MCF 10A (cell line): Measurements from ENCODE around the gene SNX17. TPM values are rescaled to one million over a fixed set of nuclear protein-coding genes. Genes with fewer than 3 reads are reported as not detected.
"Not testable (repeated sequence)": the region's sequence is repeated elsewhere in the genome, so short reads cannot be mapped to it uniquely, and the experiment has no call there.

ENCODE experiments used
- BruUV-seq: library from RNA; stranded (reverse); fragments of 400-500 nt; replicated peaks from 2 replicates; lab custom pipeline; 2021; lab: Mats Ljungman, UMichigan
- CTCF ChIA-PET: fragments of 300-600 bp; sonication (Branson Sonifier 250); formaldehyde crosslinking; extraction: SDS; loops from one replicate; lab custom pipeline; 2021; ENCODE audit warnings: antibody characterized with exemption, inconsistent platforms; lab: Yijun Ruan, JAX
- POLR2A ChIA-PET: fragments of 300-600, 350-650 bp; sonication (Branson Sonifier 250); formaldehyde crosslinking; extraction: SDS; loops from one replicate; lab custom pipeline; 2020; ENCODE audit warnings: antibody characterized with exemption, inconsistent platforms; lab: Yijun Ruan, JAX
- DNase-seq: peaks from one replicate; pipeline ENCODE4 v3.0.0-alpha.2; 2018; ENCODE audit not compliant: unreplicated experiment
- H3K27ac Mint-ChIP-seq: one replicate; pipeline ENCODE4 v1.8.0; 2022; ENCODE audit warnings: mild to moderate bottlenecking, low read depth, mixed read lengths; ENCODE audit not compliant: unreplicated experiment
- H3K27me3 Mint-ChIP-seq: one replicate; pipeline ENCODE4 v1.8.0; 2022; ENCODE audit warnings: mixed read lengths; ENCODE audit not compliant: insufficient read depth, unreplicated experiment
- H3K36me3 Mint-ChIP-seq: one replicate; pipeline ENCODE4 v1.8.0; 2022; ENCODE audit warnings: mild to moderate bottlenecking, moderate library complexity, mixed read lengths; ENCODE audit not compliant: insufficient read depth, unreplicated experiment
- H3K4me1 Mint-ChIP-seq: one replicate; pipeline ENCODE4 v1.8.0; 2022; ENCODE audit warnings: mixed read lengths; ENCODE audit not compliant: insufficient read depth, unreplicated experiment
- H3K4me3 Mint-ChIP-seq: one replicate; pipeline ENCODE4 v1.8.0; 2022; ENCODE audit warnings: mild to moderate bottlenecking, moderate library complexity, mixed read lengths; ENCODE audit not compliant: unreplicated experiment
- H3K9me3 Mint-ChIP-seq: one replicate; pipeline ENCODE4 v1.8.0; 2022; ENCODE audit warnings: mixed read lengths; ENCODE audit not compliant: unreplicated experiment
- CTCF ChIP-seq: fragments of 200-600 bp; IDR thresholded peaks from one replicate; pipeline ENCODE4 v1.8.0; 2022; ENCODE audit warnings: antibody characterized with exemption, mild to moderate bottlenecking; ENCODE audit not compliant: unreplicated experiment
- intact Hi-C: fragments of 100-400 bp; cut with micrococcal nuclease; formaldehyde crosslinking; loops from 2 replicates; pipeline ENCODE4 v1.14.1; 2022
- total RNA-seq: library from RNA; stranded (reverse); gene quantifications from 2 replicates; pipeline ENCODE4 v1.2.3, GENCODE V29; 2022

Gene SNX17
- total RNA-seq, 1 experiment from 2014 or later = 125 TPM

GRCh38 chr2:27351802-27352598 is 18.4 kb upstream of the SNX17 start:
- intact Hi-C loops = no loop called here
- H3K27ac Mint-ChIP-seq = peak overlapping the region; percentile 6
- BruUV-seq = no TSS peak
- DNase-seq = no peak
- ChIA-PET POLR2A (interaction anchor here (0.6 to 3.7 kb wide), 9 partner anchors 8 to 76 kb away, joined by 3 to 31 read pairs (median 3); partner anchors contain the start of genes EIF2B4, MPV17, NRBP1 and SNX17), CTCF (interaction anchor here (0.6 to 2.0 kb wide), 5 partner anchors 8 to 1493 kb away, joined by 3 to 7 read pairs (median 3); partner anchors contain the start of gene MPV17)
- peaks cover 36% of the 10 kb centered on the region for H3K36me3 Mint-ChIP-seq
- H3K27me3 Mint-ChIP-seq = no peaks in the 10 kb centered on the region
- H3K9me3 Mint-ChIP-seq = no peaks in the 10 kb centered on the region
- TF ChIP-seq CTCF = no peak
- no peak overlapping the region for H3K4me3 Mint-ChIP-seq
- peaks cover 27% of the 10 kb centered on the region for H3K4me1 Mint-ChIP-seq

GRCh38 chr2:27353386-27353761 is 17.0 kb upstream of the SNX17 start:
- H3K27me3 Mint-ChIP-seq, H3K27ac Mint-ChIP-seq, BruUV-seq, H3K4me3 Mint-ChIP-seq, H3K9me3 Mint-ChIP-seq, DNase-seq, intact Hi-C loops: not testable (repeated sequence)
- ChIA-PET POLR2A (interaction anchor here (1.2 to 3.7 kb wide), 5 partner anchors 10 to 30 kb away, joined by 3 to 31 read pairs (median 14); partner anchors contain the start of genes EIF2B4, MPV17 and SNX17), CTCF (interaction anchor here (0.6 to 2.0 kb wide), 5 partner anchors 17 to 335 kb away, joined by 3 to 7 read pairs (median 5); partner anchors contain the start of genes EIF2B4 and MPV17)
- Mint-ChIP-seq H3K36me3 (peaks cover 34% of the 10 kb centered on the region), H3K4me1 (peaks cover 27% of the 10 kb centered on the region)

GRCh38 chr2:27353762-27354596 is 16.4 kb upstream of the SNX17 start:
- DNase-seq = no peak
- BruUV-seq = no TSS peak
- POLR2A ChIA-PET = interaction anchor here (0.6 to 3.7 kb wide), 5 partner anchors 11 to 31 kb away, joined by 3 to 31 read pairs (median 14); partner anchors contain the start of genes EIF2B4 and MPV17

More at GRCh38 chr2:27353762-27354596, 16.4 kb upstream of the SNX17 start:
- TF ChIP-seq CTCF = no peak
- no peak overlapping the region for H3K27ac Mint-ChIP-seq
- peaks cover 28% of the 10 kb centered on the region for H3K36me3 Mint-ChIP-seq
- no peaks in the 10 kb centered on the region for H3K27me3 Mint-ChIP-seq
- no peaks in the 10 kb centered on the region for H3K9me3 Mint-ChIP-seq
- peak overlapping the region; percentile 43 for H3K4me3 Mint-ChIP-seq
- intact Hi-C loops = no loop called here
- peaks cover 32% of the 10 kb centered on the region for H3K4me1 Mint-ChIP-seq
- CTCF ChIA-PET = interaction anchor here (0.6 to 2.0 kb wide), 5 partner anchors 16 to 336 kb away, joined by 3 to 7 read pairs (median 5); partner anchors contain the start of genes EIF2B4 and MPV17
